OCI-LY7 (cell line): Measurements from ENCODE around the gene AP3S2.

Experiments used
- CTCF ChIP-seq: fragments of 200-600 bp; sonication (generic); conservative IDR thresholded peaks from 2 replicates; pipeline ENCODE4 v1.5.1; 2014; ENCODE audit warnings: mild to moderate bottlenecking, antibody characterized with exemption, low read length, moderate library complexity, mixed read lengths
- EZH2phosphoT487 ChIP-seq: fragments of 200-600 bp; sonication (generic); IDR thresholded peaks from 2 replicates; pipeline ENCODE4 v1.6.1; 2018; ENCODE audit warnings: low read depth, borderline replicate concordance, mild to moderate bottlenecking, mixed run types, antibody characterized with exemption, low read length, moderate library complexity, mixed read lengths

GRCh38 chr15:89797678-89798201 is 96.1 kb downstream of the AP3S2 start:
- TF ChIP-seq CTCF (no peak), EZH2phosphoT487 (no peak)
